ENCODE measurements around the gene LALBA.
"Not testable (repeated sequence)": the region's sequence is repeated elsewhere in the genome, so short reads cannot be mapped to it uniquely, and the experiment has no call there.

LALBA gene

GRCh38 chr12:48572326-48572725 lies 2.5 kb upstream of the LALBA start:
- H3K4me3 ChIP-seq (ENCODE audit: low read length) = no peak overlapping the region
- no peaks in the 10 kb centered on the region for H3K36me3 ChIP-seq (ENCODE audit: insufficient read depth, low read length)
- no peaks in the 10 kb centered on the region for H3K27me3 ChIP-seq (ENCODE audit: insufficient read depth, low read length)
- no peak overlapping the region for H3K9ac ChIP-seq (ENCODE audit: low read depth, low read length)
- H3K27ac ChIP-seq (ENCODE audit: low read depth, low read length) = no peak overlapping the region
- H3K4me1 ChIP-seq (ENCODE audit: insufficient read depth, low read length) = no peaks in the 10 kb centered on the region
- 76% methylated on average over 3 of the region's 5 CpGs for WGBS
- H3K9me3 ChIP-seq (ENCODE audit: insufficient read depth, low read depth, low read length) = no peaks in the 10 kb centered on the region

DNA sequence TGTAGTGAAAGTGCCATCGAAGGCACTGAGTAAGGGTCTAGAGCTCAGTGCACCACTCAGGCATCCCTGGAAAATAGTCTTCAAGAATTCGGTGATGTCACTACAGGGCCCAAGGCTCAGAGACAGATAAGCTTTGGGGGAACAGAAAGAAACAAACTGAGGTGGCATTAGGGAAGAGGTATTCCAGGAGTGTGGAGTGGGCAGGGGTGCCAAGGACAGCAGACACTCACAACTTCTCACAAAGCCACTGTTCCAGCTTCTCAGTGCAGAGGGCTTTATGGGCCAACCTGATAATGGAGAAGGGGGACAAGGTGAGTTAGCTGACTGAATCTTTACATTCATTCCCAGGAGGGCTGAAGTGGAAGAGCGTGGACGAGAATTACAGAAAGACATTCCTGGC lies 2.1 kb downstream of the LALBA start:
- Histone ChIP-seq H3K4me1 (ENCODE audit: insufficient read depth, low read length) (no peaks in the 10 kb centered on the region), H3K27ac (ENCODE audit: low read depth, low read length) (no peak overlapping the region), H3K36me3 (ENCODE audit: insufficient read depth, low read length) (no peaks in the 10 kb centered on the region), H3K27me3 (ENCODE audit: insufficient read depth, low read length) (no peaks in the 10 kb centered on the region), H3K4me3 (ENCODE audit: low read length) (no peak overlapping the region), H3K9ac (ENCODE audit: low read depth, low read length) (no peak overlapping the region), H3K9me3 (ENCODE audit: insufficient read depth, low read depth, low read length) (no peaks in the 10 kb centered on the region)
- 88% methylated on average over 4 of the region's 4 CpGs for WGBS

- Histone ChIP-seq H3K9ac (ENCODE audit: low read depth, low read length) (no peak overlapping the region), H3K4me1 (ENCODE audit: insufficient read depth, low read length) (peaks cover 10% of the 10 kb centered on the region; the same call in 1 of the 2 replicates), H3K36me3 (ENCODE audit: insufficient read depth, low read length) (no peaks in the 10 kb centered on the region), H3K27ac (ENCODE audit: low read depth, low read length) (no peak overlapping the region), H3K27me3 (ENCODE audit: insufficient read depth, low read length) (peaks cover 2% of the 10 kb centered on the region; the same call in 1 of the 2 replicates), H3K4me3 (ENCODE audit: low read length) (no peak overlapping the region), H3K9me3 (ENCODE audit: insufficient read depth, low read depth, low read length) (0 out of 2 replicates have a peak, but pooled peaks cover 4% of the 10 kb centered on the region)
- WGBS = 98% methylated on average over 3 of the region's 4 CpGs
Observed at GRCh38 chr12:48557919-48558318, 11.9 kb downstream of the LALBA start.

DNA sequence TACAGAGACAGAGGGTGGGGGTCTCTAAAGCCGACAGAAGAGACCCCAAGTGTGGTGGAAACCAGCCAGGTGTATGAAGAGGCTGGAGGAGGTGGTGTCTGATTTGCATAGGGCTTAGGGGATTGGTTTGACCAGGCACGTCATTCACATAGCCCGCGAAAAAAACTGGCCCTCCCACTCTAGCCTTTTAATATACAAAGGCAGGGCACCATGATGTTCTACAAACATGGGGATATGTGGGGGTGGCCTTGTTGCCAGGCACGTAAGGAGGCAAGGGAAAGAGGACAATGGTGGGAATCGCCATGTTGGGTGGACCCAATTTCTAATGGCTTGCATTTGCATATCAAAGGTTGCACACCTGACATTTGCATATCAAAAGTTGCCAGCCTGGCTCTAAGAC lies 13.2 kb downstream of the LALBA start:
- Histone ChIP-seq H3K4me3 (ENCODE audit: low read length) (no peak overlapping the region), H3K27ac (ENCODE audit: low read depth, low read length) (no peak overlapping the region), H3K36me3 (ENCODE audit: insufficient read depth, low read length) (no peaks in the 10 kb centered on the region), H3K9me3 (ENCODE audit: insufficient read depth, low read depth, low read length) (0 out of 2 replicates have a peak, but pooled peaks cover 4% of the 10 kb centered on the region), H3K27me3 (ENCODE audit: insufficient read depth, low read length) (no peaks in the 10 kb centered on the region), H3K9ac (ENCODE audit: low read depth, low read length) (no peak overlapping the region), H3K4me1 (ENCODE audit: insufficient read depth, low read length) (peaks cover 10% of the 10 kb centered on the region; the same call in 1 of the 2 replicates)
- WGBS = 80% methylated on average over 6 of the region's 6 CpGs

DNA sequence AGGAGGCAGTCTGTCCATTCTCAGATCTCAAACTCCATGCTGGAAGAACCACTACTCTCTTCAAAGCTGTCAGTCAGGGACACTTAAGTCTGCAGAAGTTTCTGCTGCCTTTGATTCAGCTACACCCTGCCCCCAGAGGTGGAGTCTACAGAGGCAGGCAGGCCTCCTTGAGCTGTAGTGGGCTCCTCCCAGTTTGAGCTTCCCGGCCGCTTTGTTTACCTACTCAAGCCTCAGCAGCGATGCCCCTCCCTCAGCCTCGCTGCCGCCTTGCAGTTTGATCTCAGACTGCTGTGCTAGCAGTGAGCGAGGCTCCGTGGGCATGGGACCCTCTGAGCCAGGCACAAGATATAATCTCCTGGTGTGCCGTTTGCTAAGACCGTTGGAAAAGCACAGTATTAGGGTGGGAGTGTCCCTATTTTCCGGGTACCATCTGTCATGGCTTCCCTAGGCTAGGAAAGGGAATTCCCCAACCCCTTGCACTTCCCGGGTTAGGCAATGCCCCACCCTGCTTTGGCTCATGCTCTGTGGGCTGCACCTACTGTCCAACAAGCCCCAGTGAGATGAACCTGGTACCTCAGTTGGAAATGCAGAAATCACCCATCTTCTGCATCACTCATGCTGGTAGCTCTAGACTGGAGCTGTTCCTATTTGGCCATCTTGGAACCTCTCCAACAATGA lies 16.0 kb downstream of the LALBA start:
- not testable (repeated sequence) for H3K4me3 ChIP-seq (ENCODE audit: low read length)

GRCh38 chr12:48551636-48552035 lies 18.2 kb downstream of the LALBA start:
- H3K9ac ChIP-seq (ENCODE audit: low read depth, low read length); H3K4me3 ChIP-seq (ENCODE audit: low read length); H3K36me3 ChIP-seq (ENCODE audit: insufficient read depth, low read length); H3K27me3 ChIP-seq (ENCODE audit: insufficient read depth, low read length); H3K27ac ChIP-seq (ENCODE audit: low read depth, low read length); H3K4me1 ChIP-seq (ENCODE audit: insufficient read depth, low read length); H3K9me3 ChIP-seq (ENCODE audit: insufficient read depth, low read depth, low read length): not testable (repeated sequence)
- WGBS = 95% methylated on average over 13 of the region's 13 CpGs

More for the DNA sequence above, 16.0 kb downstream of the LALBA start:
- not testable (repeated sequence) for H3K9ac ChIP-seq (ENCODE audit: low read depth, low read length); H3K9me3 ChIP-seq (ENCODE audit: insufficient read depth, low read depth, low read length); H3K27me3 ChIP-seq (ENCODE audit: insufficient read depth, low read length); H3K36me3 ChIP-seq (ENCODE audit: insufficient read depth, low read length); H3K27ac ChIP-seq (ENCODE audit: low read depth, low read length)
- H3K4me1 ChIP-seq (ENCODE audit: insufficient read depth, low read length) = peaks cover 10% of the 10 kb centered on the region; the same call in 1 of the 2 replicates
- WGBS = 62% methylated on average over 11 of the region's 11 CpGs

DNA sequence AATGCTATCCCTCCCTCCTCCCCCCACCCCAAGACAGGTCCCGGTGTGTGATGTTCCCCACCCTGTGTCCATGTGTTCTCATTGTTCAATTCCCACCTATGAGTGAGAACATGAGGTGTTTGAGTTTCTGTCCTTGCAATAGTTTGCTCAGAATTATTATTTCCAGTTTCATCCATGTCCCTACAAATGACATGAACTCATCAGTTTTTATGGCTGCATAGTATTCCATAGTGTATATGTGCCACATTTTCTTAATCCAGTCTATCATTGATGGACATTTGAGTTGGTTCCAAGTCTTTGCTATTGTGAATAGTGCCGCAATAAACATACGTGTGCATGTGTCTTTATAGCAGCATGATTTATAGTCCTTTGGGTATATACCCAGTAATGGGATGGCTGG lies 22.8 kb downstream of the LALBA start:
- not testable (repeated sequence) for H3K27me3 ChIP-seq (ENCODE audit: insufficient read depth, low read length); H3K27ac ChIP-seq (ENCODE audit: low read depth, low read length); H3K36me3 ChIP-seq (ENCODE audit: insufficient read depth, low read length); H3K4me1 ChIP-seq (ENCODE audit: insufficient read depth, low read length); H3K9ac ChIP-seq (ENCODE audit: low read depth, low read length); H3K9me3 ChIP-seq (ENCODE audit: insufficient read depth, low read depth, low read length); H3K4me3 ChIP-seq (ENCODE audit: low read length)
- WGBS = 100% methylated on average over 1 of the region's 3 CpGs

GRCh38 chr12:48545833-48546469 lies 23.9 kb downstream of the LALBA start:
- no peaks in the 10 kb centered on the region for H3K36me3 ChIP-seq (ENCODE audit: insufficient read depth, low read length)
- no peaks in the 10 kb centered on the region for H3K4me1 ChIP-seq (ENCODE audit: insufficient read depth, low read length)
- H3K9ac ChIP-seq (ENCODE audit: low read depth, low read length) = no peak overlapping the region
- no peaks in the 10 kb centered on the region for H3K9me3 ChIP-seq (ENCODE audit: insufficient read depth, low read depth, low read length)
- no peaks in the 10 kb centered on the region for H3K27me3 ChIP-seq (ENCODE audit: insufficient read depth, low read length)
- no peak overlapping the region for H3K4me3 ChIP-seq (ENCODE audit: low read length)
- H3K27ac ChIP-seq (ENCODE audit: low read depth, low read length) = no peak overlapping the region
- WGBS = 97% methylated on average over 4 of the region's 4 CpGs

DNA sequence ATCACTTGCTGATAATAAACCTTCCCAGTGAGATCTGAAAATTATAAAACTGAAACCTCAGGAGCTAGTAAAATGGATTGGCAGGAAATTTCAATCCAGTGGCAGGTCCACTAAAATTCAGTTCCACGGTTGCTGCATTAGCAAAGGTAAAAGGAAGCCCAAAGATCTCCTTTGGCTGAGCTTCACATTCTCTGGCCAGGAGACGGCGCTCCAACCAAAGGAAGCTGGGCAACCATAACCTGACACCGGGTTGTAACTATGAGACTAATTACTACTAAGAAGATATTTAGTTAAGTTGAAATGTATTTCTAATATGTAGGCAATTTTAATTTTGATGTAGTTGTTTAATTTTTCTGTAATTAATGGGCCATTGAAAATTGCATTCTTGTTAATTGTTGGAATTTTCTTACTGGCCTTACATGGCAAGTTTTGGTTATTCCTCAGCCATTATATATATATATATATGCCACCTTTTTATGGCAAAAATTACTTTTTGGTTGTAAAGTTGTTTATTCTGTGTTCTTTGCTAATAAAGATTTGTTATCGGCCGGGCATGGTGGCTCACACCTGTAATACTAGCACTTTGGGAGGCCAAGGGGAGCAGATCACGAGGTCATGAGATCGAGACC lies 27.4 kb downstream of the LALBA start:
- Histone ChIP-seq H3K4me1 (ENCODE audit: insufficient read depth, low read length) (no peaks in the 10 kb centered on the region), H3K36me3 (ENCODE audit: insufficient read depth, low read length) (no peaks in the 10 kb centered on the region), H3K27ac (ENCODE audit: low read depth, low read length) (no peak overlapping the region), H3K4me3 (ENCODE audit: low read length) (no peak overlapping the region), H3K27me3 (ENCODE audit: insufficient read depth, low read length) (no peaks in the 10 kb centered on the region), H3K9ac (ENCODE audit: low read depth, low read length) (no peak overlapping the region), H3K9me3 (ENCODE audit: insufficient read depth, low read depth, low read length) (no peaks in the 10 kb centered on the region)
- WGBS = 69% methylated on average over 7 of the region's 8 CpGs

- Histone ChIP-seq H3K27ac (ENCODE audit: low read depth, low read length) (no peak overlapping the region), H3K4me3 (ENCODE audit: low read length) (no peak overlapping the region), H3K9me3 (ENCODE audit: insufficient read depth, low read depth, low read length) (no peaks in the 10 kb centered on the region), H3K27me3 (ENCODE audit: insufficient read depth, low read length) (no peaks in the 10 kb centered on the region), H3K9ac (ENCODE audit: low read depth, low read length) (no peak overlapping the region), H3K36me3 (ENCODE audit: insufficient read depth, low read length) (no peaks in the 10 kb centered on the region), H3K4me1 (ENCODE audit: insufficient read depth, low read length) (no peaks in the 10 kb centered on the region)
- 86% methylated on average over 1 of the region's 1 CpG for WGBS
Observed at GRCh38 chr12:48536602-48537001, 33.2 kb downstream of the LALBA start.

DNA sequence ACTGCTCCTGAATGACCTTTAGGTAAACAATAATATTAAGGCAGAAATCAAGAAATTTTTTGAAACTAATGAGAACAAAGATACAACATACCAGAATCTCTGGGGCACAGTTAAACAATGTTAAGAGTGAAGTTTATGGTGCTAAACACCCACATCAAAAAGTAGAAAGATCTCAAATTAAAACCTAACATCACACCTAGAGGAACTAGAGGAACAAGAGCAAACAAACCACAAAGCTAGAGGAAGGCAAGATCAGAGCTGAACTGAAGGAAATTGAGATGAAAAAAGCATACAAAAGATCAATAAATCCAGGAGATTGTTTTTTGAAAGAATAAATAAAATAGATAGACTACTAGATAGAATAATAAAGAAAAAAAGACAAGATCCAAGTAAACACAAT lies 37.2 kb downstream of the LALBA start:
- no peaks in the 10 kb centered on the region for H3K4me1 ChIP-seq (ENCODE audit: insufficient read depth, low read length)
- no peak overlapping the region for H3K4me3 ChIP-seq (ENCODE audit: low read length)
- H3K9me3 ChIP-seq (ENCODE audit: insufficient read depth, low read depth, low read length) = no peaks in the 10 kb centered on the region
- H3K27ac ChIP-seq (ENCODE audit: low read depth, low read length) = no peak overlapping the region
- no peaks in the 10 kb centered on the region for H3K36me3 ChIP-seq (ENCODE audit: insufficient read depth, low read length)
- H3K27me3 ChIP-seq (ENCODE audit: insufficient read depth, low read length) = no peaks in the 10 kb centered on the region
- H3K9ac ChIP-seq (ENCODE audit: low read depth, low read length) = no peak overlapping the region

Measured in HUES64 (cell line).